Activated CD8-positive, alpha-beta memory T cell treated with anti-CD3 and anti-CD28 coated beads for 4 hours (primary cell): ENCODE results near the gene TRDMT1.

Experiments used
- DNase-seq, 2 donors: peaks; one replicate each; pipeline ENCODE4 v3.0.0-alpha.2; 2020; ENCODE audit warnings: low read depth in 2 of 2

TRDMT1 gene

GRCh38 chr10:17231788-17232187 lies 30.3 kb upstream of the TRDMT1 start:
- no peak for DNase-seq

GRCh38 chr10:17229967-17230682 lies 28.7 kb upstream of the TRDMT1 start:
- peak; percentile 65 to 75 for DNase-seq

- no peak for DNase-seq
Measured at GRCh38 chr10:17229717-17229966, 28.2 kb upstream of the TRDMT1 start.

GRCh38 chr10:17229016-17229716 lies 27.7 kb upstream of the TRDMT1 start:
- DNase-seq, result peak; percentile 71 to 78

GRCh38 chr10:17228091-17229015 lies 26.9 kb upstream of the TRDMT1 start, which contains the start of gene VIM:
Gene VIM (plus strand): TSS chr10:17228241. CDS start chr10:17229423, 1,182 bp downstream.
- peak; percentile 75 to 79 for DNase-seq

- DNase-seq, result no peak
Measured at GRCh38 chr10:17227367-17228090, 26.1 kb upstream of the TRDMT1 start.

GRCh38 chr10:17226891-17227303 lies 25.4 kb upstream of the TRDMT1 start:
- no peak for DNase-seq

GRCh38 chr10:17225808-17226207 lies 24.3 kb upstream of the TRDMT1 start:
- DNase-seq, result no peak

- no peak for DNase-seq
Measured at GRCh38 chr10:17222329-17222728, 20.9 kb upstream of the TRDMT1 start.

GRCh38 chr10:17220652-17221100 lies 19.2 kb upstream of the TRDMT1 start:
- no peak for DNase-seq

- no peak for DNase-seq
Measured at GRCh38 chr10:17219024-17219423, 17.6 kb upstream of the TRDMT1 start.

GRCh38 chr10:17217631-17218232 lies 16.3 kb upstream of the TRDMT1 start:
- no peak for DNase-seq

- no peak for DNase-seq
Measured at GRCh38 chr10:17216901-17217395, 15.5 kb upstream of the TRDMT1 start.

GRCh38 chr10:17216217-17216900 lies 14.9 kb upstream of the TRDMT1 start:
- DNase-seq, result no peak

GRCh38 chr10:17215782-17216122 lies 14.3 kb upstream of the TRDMT1 start:
- DNase-seq, result no peak

- no peak for DNase-seq
Measured at GRCh38 chr10:17214971-17215781, 13.7 kb upstream of the TRDMT1 start.

GRCh38 chr10:17214526-17214925 lies 13.1 kb upstream of the TRDMT1 start:
- DNase-seq, result no peak

- no peak for DNase-seq
Measured at GRCh38 chr10:17213646-17214349, 12.3 kb upstream of the TRDMT1 start.

- DNase-seq, result no peak
Measured at GRCh38 chr10:17212802-17213221, 11.3 kb upstream of the TRDMT1 start.
